Testis (tissue), 2 donors: ENCODE data around the gene DZANK1.

Experiments
- CTCF ChIP-seq, 3 experiments: fragments of 450-650 bp in 2 of 3; fragments of 200-600 bp in 1 of 3; sonication (generic) in 1 of 3; IDR thresholded peaks; one replicate each; pipeline ENCODE4 v1.5.1; 2016 to 2019; ENCODE audit warnings: antibody characterized with exemption in 3 of 3, mild to moderate bottlenecking in 2 of 3, moderate library complexity in 1 of 3
- POLR2A ChIP-seq: fragments of 450-650 bp; IDR thresholded peaks from one replicate; pipeline ENCODE4 v1.6.1; 2017; ENCODE audit warnings: antibody characterized with exemption, mild to moderate bottlenecking, moderate library complexity

GRCh38 chr20:18513208-18513607, 46.4 kb upstream of the DZANK1 start:
- no peak for TF ChIP-seq CTCF (IDR thresholded peaks at IDR 0.05)
- no peak for TF ChIP-seq POLR2A
